Amniotic stem cell (primary cell): ENCODE measurements around the gene RABGAP1.

ENCODE experiments used
- DNase-seq: peaks from one replicate; lab custom pipeline; 2025; lab: John Stamatoyannopoulos, UW

Gene RABGAP1

DNA sequence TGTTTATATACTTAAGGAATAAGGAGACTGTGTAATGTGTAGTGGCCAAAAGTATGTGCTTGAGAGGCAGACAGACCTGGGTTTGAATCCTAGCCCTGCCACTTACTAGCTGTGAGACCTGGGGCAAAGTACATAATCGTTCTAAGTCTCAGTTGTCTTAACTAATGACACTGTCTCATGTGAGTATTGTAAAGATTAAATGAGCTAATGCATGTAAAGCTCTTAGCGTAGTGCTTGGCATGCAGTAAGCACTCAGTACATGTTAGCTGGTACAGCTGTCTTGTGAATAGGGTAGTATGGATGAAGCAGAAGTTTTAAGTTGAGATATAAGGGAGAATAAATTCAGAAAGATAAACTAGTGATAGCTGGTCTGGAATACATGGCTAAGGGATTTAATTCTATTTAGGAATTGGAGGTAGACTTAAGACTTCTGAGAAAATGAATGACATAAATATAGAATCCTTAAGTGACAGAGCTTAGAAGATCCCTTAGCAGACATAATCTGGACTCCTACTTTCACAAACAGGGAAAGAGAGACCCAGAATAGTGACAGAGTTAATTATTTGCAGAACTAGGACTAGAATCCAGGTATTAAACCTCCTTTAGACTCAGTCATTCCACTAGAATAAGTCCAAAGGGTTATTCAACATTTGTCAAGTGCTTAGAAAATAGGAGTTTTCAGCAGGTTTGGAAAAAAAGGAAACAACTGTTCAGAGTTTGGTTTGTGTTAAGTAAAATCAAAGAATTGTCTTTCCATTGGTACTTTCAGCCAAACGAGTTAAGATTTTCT lies 105.8 kb downstream of the RABGAP1 start:
- DNase-seq = no peak

- no peak for DNase-seq
These were observed 107.9 kb downstream of the RABGAP1 start for GRCh38 chr9:123048748-123049147.

DNA sequence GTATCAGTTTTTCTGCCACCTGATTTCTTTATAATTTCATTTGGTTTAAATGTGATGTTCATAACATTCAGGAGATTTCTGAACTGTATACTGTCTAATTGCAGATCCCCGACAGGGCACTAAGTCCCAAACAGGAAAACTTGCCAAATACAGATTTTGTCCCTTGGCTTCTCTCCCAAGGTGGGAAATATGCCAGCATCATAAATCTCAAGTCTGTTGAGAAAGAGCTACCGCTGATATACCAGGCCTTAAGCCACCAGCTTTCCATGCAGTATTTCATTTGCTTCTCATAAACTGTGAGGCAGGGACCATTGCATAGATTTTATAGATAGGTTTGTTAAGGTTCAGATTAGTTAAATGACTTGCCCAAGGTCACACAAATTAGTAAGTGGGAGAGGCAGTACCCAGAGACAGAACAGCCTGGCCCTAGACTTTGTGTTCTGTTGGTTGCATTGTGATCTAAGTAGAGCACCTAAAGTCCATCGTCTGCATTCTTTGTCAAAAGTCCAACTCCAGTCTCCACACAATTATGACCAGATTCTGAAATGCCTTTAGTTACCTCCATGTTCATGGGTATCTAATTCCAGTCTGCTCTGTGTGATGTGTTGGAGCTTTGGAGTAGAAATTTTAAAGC lies 108.9 kb downstream of the RABGAP1 start:
- no peak for DNase-seq

DNA sequence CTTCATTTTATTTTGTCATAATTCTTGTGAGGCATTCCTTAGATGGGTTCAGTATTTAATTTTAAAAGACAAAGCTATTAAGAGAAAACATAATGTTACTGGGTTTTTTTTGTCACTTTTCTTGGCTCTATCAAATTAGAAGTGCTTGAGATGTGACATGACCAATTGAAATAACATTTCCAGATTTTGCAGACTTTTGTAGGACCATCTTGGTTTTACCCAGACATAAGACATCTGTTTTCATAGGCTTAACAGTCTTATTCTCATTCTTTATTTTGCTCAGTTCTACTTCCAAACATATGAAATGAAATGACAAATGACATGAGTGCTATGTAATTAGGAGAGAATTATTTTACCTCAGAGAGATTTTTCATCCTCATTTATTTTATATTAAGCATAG lies 112.2 kb downstream of the RABGAP1 start:
- no peak for DNase-seq

- DNase-seq = no peak
These were observed 112.9 kb downstream of the RABGAP1 start for GRCh38 chr9:123053711-123054110.

- DNase-seq = no peak
These were observed 118.0 kb downstream of the RABGAP1 start for GRCh38 chr9:123058834-123059233.

DNA sequence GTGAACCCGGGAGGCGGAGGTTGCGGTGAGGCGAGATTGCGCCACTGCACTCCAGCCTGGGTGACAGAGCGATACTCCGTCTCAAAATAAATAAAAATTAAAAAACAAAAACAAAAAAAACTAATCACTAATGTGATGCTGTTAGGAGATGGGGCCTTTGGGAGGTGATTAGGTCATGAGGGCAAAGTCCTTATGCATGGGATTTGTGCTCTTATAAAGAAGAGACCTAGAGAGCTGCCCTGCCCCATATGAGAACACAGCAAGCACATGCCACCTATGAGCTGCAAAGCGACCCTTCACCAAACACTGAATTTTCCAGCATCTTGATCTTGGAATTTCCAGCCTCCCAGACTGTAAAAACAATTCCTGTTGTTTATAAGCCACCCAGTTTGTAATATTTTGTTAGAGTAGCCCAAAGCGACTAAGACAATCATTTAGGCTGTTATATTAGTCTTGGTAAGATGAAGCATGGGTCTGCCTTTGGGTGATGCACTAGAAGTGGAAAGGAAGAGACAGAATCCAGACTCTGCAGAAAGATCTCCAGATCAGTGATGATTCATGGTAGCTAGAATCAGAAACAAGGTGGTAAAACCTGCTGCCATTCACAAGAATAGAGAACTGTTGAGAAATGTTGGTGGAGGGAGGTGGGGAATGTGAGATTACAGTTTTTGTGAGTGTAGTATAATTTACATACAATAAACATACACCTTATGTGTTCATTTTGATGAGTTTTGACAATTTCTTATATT lies 118.8 kb downstream of the RABGAP1 start:
- DNase-seq = no peak

- no peak for DNase-seq
These were observed 120.4 kb downstream of the RABGAP1 start for GRCh38 chr9:123061216-123061615.

GRCh38 chr9:123062351-123063176 lies 121.7 kb downstream of the RABGAP1 start:
- DNase-seq = no peak

DNA sequence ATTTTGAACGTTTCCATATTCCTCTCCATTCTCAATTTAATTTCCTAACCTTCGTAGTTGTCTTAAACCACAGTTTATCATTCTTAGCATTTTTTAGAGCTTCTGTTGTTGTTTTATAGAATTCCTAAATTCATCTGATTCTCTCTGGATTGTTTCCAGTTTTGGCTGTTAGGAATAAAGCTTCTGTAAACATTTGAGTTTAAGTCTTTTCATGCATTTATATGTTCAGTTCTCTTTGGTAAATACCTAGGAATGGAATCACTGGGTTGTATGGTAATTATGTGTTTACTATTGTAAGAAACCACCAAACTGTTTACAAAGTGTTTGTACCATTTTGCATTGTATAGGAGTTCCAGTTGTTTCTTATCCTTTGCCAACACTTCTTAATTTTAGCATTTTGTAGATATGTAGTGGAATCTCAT lies 122.4 kb downstream of the RABGAP1 start:
- DNase-seq = peak; percentile 16

- DNase-seq = no peak
These were observed 123.1 kb downstream of the RABGAP1 start for GRCh38 chr9:123063896-123064295.

DNA sequence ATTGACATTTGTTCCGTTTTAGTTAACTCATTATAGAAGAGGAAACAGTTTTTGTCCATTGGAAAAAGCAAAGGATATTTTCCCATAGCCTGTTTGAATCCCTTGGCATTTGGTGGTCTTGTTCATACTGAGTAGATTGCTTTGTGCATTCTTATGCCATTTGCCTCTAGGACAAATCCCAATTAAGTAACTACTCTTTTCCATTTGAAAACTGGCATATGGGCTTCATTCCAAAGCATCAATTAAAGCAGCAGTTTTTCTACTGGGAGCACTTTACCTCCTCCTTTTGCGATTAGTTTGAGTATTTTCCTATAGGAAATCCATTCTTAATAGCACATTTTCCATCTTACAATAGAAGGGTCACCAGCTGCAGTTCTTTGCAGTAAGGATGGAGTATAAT lies 123.9 kb downstream of the RABGAP1 start:
- no peak for DNase-seq

- no peak for DNase-seq
These were observed 124.4 kb downstream of the RABGAP1 start for GRCh38 chr9:123065196-123065595.

DNA sequence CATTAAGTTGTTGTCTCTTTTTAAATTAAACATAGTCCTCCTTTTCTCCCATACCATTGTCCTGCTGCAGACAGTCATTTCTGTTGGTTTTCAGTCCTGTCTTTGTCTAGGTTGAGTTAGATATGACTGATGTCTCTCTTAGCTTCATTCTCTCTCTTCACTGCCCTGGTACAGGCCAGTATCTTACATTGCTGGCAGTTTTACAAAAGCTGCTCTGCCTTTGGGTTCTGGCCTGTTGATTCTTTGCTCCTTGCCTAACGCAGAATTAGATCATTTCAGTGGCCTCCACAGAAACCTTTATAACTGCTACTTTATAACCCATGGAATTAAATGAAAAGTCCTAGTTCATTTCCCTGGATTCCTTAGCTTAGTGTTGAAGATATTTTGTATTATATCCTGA lies 126.3 kb downstream of the RABGAP1 start:
- DNase-seq = no peak

DNA sequence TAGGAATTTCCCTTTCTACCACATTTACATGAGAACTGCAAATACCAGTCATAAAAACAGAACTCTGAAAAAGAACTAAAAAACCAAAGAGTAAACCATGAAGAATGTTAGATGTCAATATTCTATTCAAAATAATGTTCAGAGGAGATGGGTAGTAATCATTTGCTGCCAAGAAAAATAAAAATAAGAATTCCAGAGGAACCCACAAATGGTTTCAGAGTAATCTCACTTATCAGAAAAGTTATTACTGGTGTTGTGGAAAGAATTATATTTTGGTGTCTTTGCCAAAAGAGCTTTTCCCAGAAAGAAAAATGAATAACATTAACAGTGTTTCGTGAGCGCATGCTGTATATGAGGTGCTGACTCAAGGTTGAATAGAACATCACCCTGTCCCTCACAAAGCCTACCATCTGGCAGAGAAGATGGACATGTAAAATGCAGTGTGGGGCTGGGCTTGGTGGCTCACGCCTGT lies 128.2 kb downstream of the RABGAP1 start:
- DNase-seq = peak; percentile 87

DNA sequence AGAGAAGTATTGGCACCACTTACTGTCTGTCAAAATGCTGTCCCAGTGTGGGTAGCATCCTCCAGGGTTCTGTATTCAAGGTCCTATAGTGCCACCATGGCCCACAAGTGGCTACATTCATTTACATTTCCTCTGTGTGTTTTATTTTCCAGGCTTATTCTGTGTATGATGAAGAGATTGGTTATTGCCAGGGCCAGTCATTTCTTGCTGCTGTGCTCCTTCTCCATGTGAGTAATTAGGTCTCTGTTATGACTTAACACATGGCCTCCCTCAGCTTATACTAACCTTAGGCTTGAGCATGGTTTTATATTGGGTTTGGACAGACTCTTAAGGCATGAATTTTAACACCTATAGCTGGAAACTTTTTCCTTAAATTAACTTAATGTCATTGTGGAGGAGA lies 129.4 kb downstream of the RABGAP1 start:
- DNase-seq = no peak

DNA sequence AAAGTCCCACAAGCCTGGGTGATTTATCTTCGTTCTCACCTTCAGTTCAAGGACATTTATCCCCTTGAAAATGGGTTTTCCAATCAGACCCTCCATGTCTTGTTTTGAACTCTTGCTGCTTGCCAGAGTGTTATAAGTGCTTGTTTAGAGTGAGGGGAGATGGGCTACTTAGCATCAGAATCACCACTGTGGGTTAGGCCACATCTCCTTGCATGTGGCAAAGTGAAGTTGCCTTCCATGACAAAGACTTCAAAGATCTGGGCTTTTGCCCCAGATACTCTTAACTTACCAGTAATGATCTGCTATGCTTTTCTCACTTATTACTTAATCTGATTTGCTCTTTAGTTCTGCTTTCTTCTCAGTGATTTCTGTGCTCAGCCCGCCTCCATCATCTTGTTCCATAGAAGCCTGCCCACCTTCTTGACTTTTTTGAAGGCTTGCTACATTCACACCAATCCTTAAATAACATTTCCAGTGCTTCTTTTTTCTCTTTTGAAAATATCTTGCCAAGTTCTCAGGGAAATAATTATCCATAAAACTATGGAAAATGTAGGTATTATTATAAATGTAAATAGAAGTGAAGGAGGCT lies 131.7 kb downstream of the RABGAP1 start:
- no peak for DNase-seq

GRCh38 chr9:123073441-123073840 lies 132.6 kb downstream of the RABGAP1 start:
- DNase-seq = no peak

GRCh38 chr9:123073991-123074422 lies 133.2 kb downstream of the RABGAP1 start:
- DNase-seq = no peak

GRCh38 chr9:123074628-123075027 lies 133.8 kb downstream of the RABGAP1 start:
- DNase-seq = no peak

DNA sequence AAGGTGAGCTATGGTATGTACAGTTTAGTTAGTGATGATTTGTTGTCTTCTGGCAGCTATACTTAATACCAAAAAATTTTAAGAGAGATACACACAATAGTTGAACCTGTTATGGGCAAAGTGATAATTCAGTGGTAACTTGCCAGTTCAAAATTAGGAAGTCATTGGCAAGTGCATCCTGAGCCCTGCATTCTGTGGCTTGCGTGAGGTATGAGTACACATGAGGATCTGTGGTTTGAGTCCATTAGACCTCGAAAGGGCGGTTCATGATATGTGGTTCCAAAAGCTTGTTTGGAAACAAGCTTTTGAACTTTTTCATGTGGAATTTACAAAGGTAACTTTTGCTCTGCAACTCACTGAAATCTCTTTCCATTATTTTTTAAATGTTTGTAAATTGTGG lies 139.6 kb downstream of the RABGAP1 start:
- DNase-seq = no peak
